ENCODE measurements around the gene KLK4. TPM values are rescaled to one million over a fixed set of nuclear protein-coding genes. Genes with fewer than 3 reads are reported as not detected.
A peak's percentile ranks its signal among the peaks of the same experiment; 100 is the strongest.

Gene KLK4
- polyA plus RNA-seq, 1 experiment, result not detected

- Histone ChIP-seq H3K27me3 (ENCODE audit: control insufficient read depth, insufficient read depth, low read length) (no peaks in the 10 kb centered on the region), H3K9me3 (ENCODE audit: control insufficient read depth, insufficient read depth, low read length) (no peaks in the 10 kb centered on the region), H3K27ac (ENCODE audit: low read depth, low read length) (no peak overlapping the region), H3K4me3 (ENCODE audit: low read depth, low read length) (no peak overlapping the region)
- POLR2A ChIA-PET, result no interaction called here
- no peak for DNase-seq (ENCODE audit: low read depth, low spot score)
- CTCF ChIA-PET, result no interaction called here
- TF ChIP-seq CTCF (IDR thresholded peaks at IDR 0.05; ENCODE audit: low read depth, low read length), result no peak
Observed at GRCh38 chr19:50926144-50926543, 14.9 kb upstream of the KLK4 start.

GRCh38 chr19:50925734-50926133, 14.5 kb upstream of the KLK4 start:
- Histone ChIP-seq H3K27ac (ENCODE audit: low read depth, low read length) (no peak overlapping the region), H3K27me3 (ENCODE audit: control insufficient read depth, insufficient read depth, low read length) (no peaks in the 10 kb centered on the region), H3K9me3 (ENCODE audit: control insufficient read depth, insufficient read depth, low read length) (no peaks in the 10 kb centered on the region), H3K4me3 (ENCODE audit: low read depth, low read length) (no peak overlapping the region)
- no peak for TF ChIP-seq CTCF (IDR thresholded peaks at IDR 0.05; ENCODE audit: low read depth, low read length)
- CTCF ChIA-PET, result interaction anchor here (1.2 kb wide), 1 partner anchor 256 kb away, joined by 3 read pairs; no protein-coding TSS in a partner anchor
- POLR2A ChIA-PET, result no interaction called here
- no peak for DNase-seq (ENCODE audit: low read depth, low spot score)

GRCh38 chr19:50924586-50924985, 13.4 kb upstream of the KLK4 start:
- POLR2A ChIA-PET, result no interaction called here
- TF ChIP-seq CTCF (IDR thresholded peaks at IDR 0.05; ENCODE audit: low read depth, low read length), result no peak
- Histone ChIP-seq H3K4me3 (ENCODE audit: low read depth, low read length) (no peak overlapping the region), H3K9me3 (ENCODE audit: control insufficient read depth, insufficient read depth, low read length) (no peaks in the 10 kb centered on the region), H3K27ac (ENCODE audit: low read depth, low read length) (no peak overlapping the region), H3K27me3 (ENCODE audit: control insufficient read depth, insufficient read depth, low read length) (no peaks in the 10 kb centered on the region)
- CTCF ChIA-PET, result interaction anchor here (0.7 to 1.2 kb wide), 3 partner anchors 10 to 255 kb away, joined by 3 read pairs; no protein-coding TSS in a partner anchor
- DNase-seq (ENCODE audit: low read depth, low spot score), result no peak

- Histone ChIP-seq H3K4me3 (ENCODE audit: low read depth, low read length) (no peak overlapping the region), H3K27ac (ENCODE audit: low read depth, low read length) (no peak overlapping the region), H3K9me3 (ENCODE audit: control insufficient read depth, insufficient read depth, low read length) (no peaks in the 10 kb centered on the region), H3K27me3 (ENCODE audit: control insufficient read depth, insufficient read depth, low read length) (peaks cover 2% of the 10 kb centered on the region)
- ChIA-PET POLR2A (no interaction called here), CTCF (interaction anchor here (0.5 to 2.0 kb wide), 24 partner anchors 9 to 565 kb away, joined by 3 to 12 read pairs (median 4); no protein-coding TSS in a partner anchor)
- TF ChIP-seq CTCF (IDR thresholded peaks at IDR 0.05; ENCODE audit: low read depth, low read length), result peak; percentile 88
- peak; percentile 43 for DNase-seq (ENCODE audit: low read depth, low spot score)
Observed at GRCh38 chr19:50922317-50922853, 11.2 kb upstream of the KLK4 start.

- Histone ChIP-seq H3K27ac (ENCODE audit: low read depth, low read length) (no peak overlapping the region), H3K4me3 (ENCODE audit: low read depth, low read length) (no peak overlapping the region), H3K27me3 (ENCODE audit: control insufficient read depth, insufficient read depth, low read length) (peaks cover 2% of the 10 kb centered on the region), H3K9me3 (ENCODE audit: control insufficient read depth, insufficient read depth, low read length) (no peaks in the 10 kb centered on the region)
- ChIA-PET CTCF (interaction anchor here (0.5 to 2.0 kb wide), 26 partner anchors 9 to 565 kb away, joined by 3 to 12 read pairs (median 4); no protein-coding TSS in a partner anchor), POLR2A (no interaction called here)
- no peak for DNase-seq (ENCODE audit: low read depth, low spot score)
- no peak for TF ChIP-seq CTCF (IDR thresholded peaks at IDR 0.05; ENCODE audit: low read depth, low read length)
Observed at GRCh38 chr19:50921426-50922316, 10.5 kb upstream of the KLK4 start.
